ENCODE results near the gene DEFB132.

GRCh38 chr20:259981-260380 lies 2.5 kb downstream of the DEFB132 start:
- no peak for TF ChIP-seq CTCF (IDR thresholded peaks at IDR 0.05; ENCODE audit: low read depth, low read length, poor library complexity, severe bottlenecking)
- TF ChIP-seq EZH2phosphoT487 (IDR thresholded peaks at IDR 0.05; ENCODE audit: borderline replicate concordance, low read length), result no peak

Data from DOHH2 (cell line).